Measurements from ENCODE around the gene BCAT1.
A peak's percentile ranks its signal among the peaks of the same experiment; 100 is the strongest.
"Not testable (repeated sequence)": the region's sequence is repeated elsewhere in the genome, so short reads cannot be mapped to it uniquely, and the experiment has no call there.

The BCAT1 gene

DNA sequence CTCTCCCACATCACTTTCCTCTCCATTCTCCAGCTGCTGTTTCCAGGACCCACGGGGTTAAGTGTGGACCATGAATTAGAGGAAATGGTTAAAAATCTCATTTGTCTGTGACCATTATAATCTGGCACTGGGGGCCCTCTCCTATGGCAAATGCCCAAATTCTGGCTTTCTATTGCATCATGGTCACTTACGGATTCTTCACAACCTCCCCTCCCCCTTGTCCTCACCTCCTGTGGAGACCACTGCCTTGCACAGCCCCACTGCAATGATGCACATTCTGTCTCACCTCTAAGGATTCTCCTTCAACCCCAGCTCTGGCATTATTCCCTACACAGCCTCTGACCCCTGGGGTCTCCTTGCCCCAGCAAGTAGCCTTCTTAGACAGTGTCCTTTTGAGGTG lies 18.9 kb downstream of the BCAT1 start:
- Mint-ChIP-seq H3K4me1 (no peaks in the 10 kb centered on the region), H3K9me3 (peaks cover 69% of the 10 kb centered on the region), H3K27ac (peak overlapping the region; percentile 44), H3K27me3 (ENCODE audit: low read depth, poor library complexity) (no peaks in the 10 kb centered on the region), H3K36me3 (ENCODE audit: low read depth) (peaks cover 65% of the 10 kb centered on the region), H3K4me3 (no peak overlapping the region)
- TF ChIP-seq, protein P1, sequence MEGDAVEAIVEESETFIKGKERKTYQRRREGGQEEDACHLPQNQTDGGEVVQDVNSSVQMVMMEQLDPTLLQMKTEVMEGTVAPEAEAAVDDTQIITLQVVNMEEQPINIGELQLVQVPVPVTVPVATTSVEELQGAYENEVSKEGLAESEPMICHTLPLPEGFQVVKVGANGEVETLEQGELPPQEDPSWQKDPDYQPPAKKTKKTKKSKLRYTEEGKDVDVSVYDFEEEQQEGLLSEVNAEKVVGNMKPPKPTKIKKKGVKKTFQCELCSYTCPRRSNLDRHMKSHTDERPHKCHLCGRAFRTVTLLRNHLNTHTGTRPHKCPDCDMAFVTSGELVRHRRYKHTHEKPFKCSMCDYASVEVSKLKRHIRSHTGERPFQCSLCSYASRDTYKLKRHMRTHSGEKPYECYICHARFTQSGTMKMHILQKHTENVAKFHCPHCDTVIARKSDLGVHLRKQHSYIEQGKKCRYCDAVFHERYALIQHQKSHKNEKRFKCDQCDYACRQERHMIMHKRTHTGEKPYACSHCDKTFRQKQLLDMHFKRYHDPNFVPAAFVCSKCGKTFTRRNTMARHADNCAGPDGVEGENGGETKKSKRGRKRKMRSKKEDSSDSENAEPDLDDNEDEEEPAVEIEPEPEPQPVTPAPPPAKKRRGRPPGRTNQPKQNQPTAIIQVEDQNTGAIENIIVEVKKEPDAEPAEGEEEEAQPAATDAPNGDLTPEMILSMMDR (IDR thresholded peaks at IDR 0.05): no peak
- DNase-seq: no peak

DNA sequence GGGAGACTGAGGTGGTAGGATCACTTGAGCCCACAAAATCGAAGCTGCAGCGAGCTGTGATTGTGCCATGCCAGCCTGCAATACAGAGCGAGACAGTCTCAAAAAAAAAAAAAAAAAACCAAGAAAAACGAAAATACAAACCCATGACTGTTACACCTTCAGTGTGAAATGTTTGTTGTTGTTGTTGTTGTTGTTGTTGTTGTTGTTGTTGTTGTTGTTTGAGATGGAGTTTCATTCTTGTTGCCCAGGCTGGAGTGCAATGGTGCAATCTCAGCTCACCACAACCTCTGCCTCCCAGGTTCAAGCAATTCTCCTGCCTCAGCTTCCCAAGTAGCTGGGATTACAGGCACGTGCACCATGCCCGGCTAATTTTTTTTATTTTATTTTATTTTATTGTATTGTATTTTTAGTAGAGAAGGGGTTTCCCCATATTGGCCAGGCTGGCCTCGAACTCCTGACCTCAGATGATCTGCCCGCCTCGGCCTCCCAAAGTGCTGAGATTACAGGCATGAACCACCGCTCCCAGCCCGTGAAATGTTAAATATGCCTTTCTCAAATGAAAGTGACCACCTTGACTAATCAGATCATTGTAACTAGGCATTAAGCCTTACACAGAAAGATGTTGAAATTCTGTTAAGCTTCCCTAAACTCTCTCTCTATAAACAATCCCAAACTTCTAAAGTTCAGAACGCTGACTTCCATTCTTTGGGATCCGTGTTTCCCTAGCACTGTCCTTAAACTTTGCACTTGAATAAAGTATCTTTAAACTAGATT lies 20.2 kb downstream of the BCAT1 start:
- Mint-ChIP-seq H3K36me3 (ENCODE audit: low read depth) (peaks cover 78% of the 10 kb centered on the region), H3K9me3 (peaks cover 74% of the 10 kb centered on the region)
- DNase-seq; H3K27ac Mint-ChIP-seq; H3K4me1 Mint-ChIP-seq; H3K27me3 Mint-ChIP-seq (ENCODE audit: low read depth, poor library complexity); H3K4me3 Mint-ChIP-seq: not testable (repeated sequence)

- Mint-ChIP-seq H3K36me3 (ENCODE audit: low read depth) (peaks cover 82% of the 10 kb centered on the region), H3K4me3 (no peak overlapping the region), H3K27ac (no peak overlapping the region), H3K9me3 (peaks cover 68% of the 10 kb centered on the region), H3K4me1 (no peaks in the 10 kb centered on the region), H3K27me3 (ENCODE audit: low read depth, poor library complexity) (no peaks in the 10 kb centered on the region)
- no peak for DNase-seq
- TF ChIP-seq, protein P1 (IDR thresholded peaks at IDR 0.05): no peak
These were observed 20.8 kb downstream of the BCAT1 start for GRCh38 chr12:24928131-24928530.

GRCh38 chr12:24926080-24926479 lies 22.8 kb downstream of the BCAT1 start:
- H3K36me3 Mint-ChIP-seq (ENCODE audit: low read depth): peaks cover 86% of the 10 kb centered on the region
- not testable (repeated sequence) for H3K27me3 Mint-ChIP-seq (ENCODE audit: low read depth, poor library complexity); H3K27ac Mint-ChIP-seq; H3K4me1 Mint-ChIP-seq; H3K4me3 Mint-ChIP-seq; DNase-seq
- peaks cover 59% of the 10 kb centered on the region for H3K9me3 Mint-ChIP-seq

GRCh38 chr12:24922090-24922489 lies 26.8 kb downstream of the BCAT1 start:
- Mint-ChIP-seq H3K9me3 (peaks cover 40% of the 10 kb centered on the region), H3K27me3 (ENCODE audit: low read depth, poor library complexity) (no peaks in the 10 kb centered on the region), H3K4me3 (no peak overlapping the region), H3K36me3 (ENCODE audit: low read depth) (peaks cover 85% of the 10 kb centered on the region), H3K4me1 (no peaks in the 10 kb centered on the region), H3K27ac (peak overlapping the region; percentile 46)
- TF ChIP-seq, protein P1 (IDR thresholded peaks at IDR 0.05): no peak
- no peak for DNase-seq

- H3K27me3 Mint-ChIP-seq (ENCODE audit: low read depth, poor library complexity): no peaks in the 10 kb centered on the region
- peaks cover 86% of the 10 kb centered on the region for H3K36me3 Mint-ChIP-seq (ENCODE audit: low read depth)
- no peak for DNase-seq
- H3K27ac Mint-ChIP-seq: peak overlapping the region; percentile 46
- H3K4me3 Mint-ChIP-seq: no peak overlapping the region
- TF ChIP-seq, protein P1 (IDR thresholded peaks at IDR 0.05): no peak
- H3K4me1 Mint-ChIP-seq: no peaks in the 10 kb centered on the region
- peaks cover 35% of the 10 kb centered on the region for H3K9me3 Mint-ChIP-seq
These were observed 27.5 kb downstream of the BCAT1 start for GRCh38 chr12:24921251-24922038.
